Psoas muscle (tissue), 8 donors: ENCODE measurements around the gene ADAMTS3. TPM values are rescaled to one million over a fixed set of nuclear protein-coding genes. Genes with fewer than 3 reads are reported as not detected.

Experiments
- ATAC-seq, 4 donors: fragments of 200-7000 bp; cut with Tn5 transposase; one replicate each; pipeline ENCODE4 v1.9.1; 2020; ENCODE audit warnings: moderate library complexity in 3 of 4, mild to moderate bottlenecking in 2 of 4
- DNase-seq, 2 donors: peaks; one replicate each; pipeline ENCODE4 v3.0.0-alpha.2; 2020
- H3K27ac ChIP-seq: fragments of 200-600 bp; one replicate; pipeline ENCODE4 v1.8.0; 2022
- H3K27me3 ChIP-seq, 3 donors: fragments of 200-600 bp in 1 of 3; one replicate each; pipeline versions ENCODE4 v1.6.1 to v1.8.0; 2013 to 2022; ENCODE audit warnings: low read length in 2 of 3, mild to moderate bottlenecking in 2 of 3, moderate library complexity in 1 of 3; ENCODE audit not compliant: insufficient read depth in 3 of 3
- H3K36me3 ChIP-seq, 2 donors: fragments of 200-600 bp in 1 of 2; one replicate each; pipeline versions ENCODE4 v1.6.1 to v1.8.0; 2013 to 2022; ENCODE audit warnings: low read depth in 1 of 2, mild to moderate bottlenecking in 1 of 2, moderate library complexity in 1 of 2; ENCODE audit not compliant: insufficient read depth in 1 of 2
- H3K4me1 ChIP-seq: fragments of 200-600 bp; one replicate; pipeline ENCODE4 v1.8.0; 2022
- H3K4me3 ChIP-seq: fragments of 200-600 bp; one replicate; pipeline ENCODE4 v1.8.0; 2022; ENCODE audit warnings: mild to moderate bottlenecking
- H3K9me3 ChIP-seq: fragments of 200-600 bp; one replicate; pipeline ENCODE4 v1.8.0; 2022
- WGBS, 3 donors: extraction: QIAGEN DNeasy Blood & Tissue Kit; methylation state at CpG; one replicate each; pipeline versions ENCODE4 v1.1.6 to v1.1.7; 2013; 5-methylcytosine and 5-hydroxymethylcytosine counted together
- intact Hi-C, 2 donors: fragments of 100-400 bp; cut with DNase I; formaldehyde crosslinking; loops; one replicate each; pipeline versions ENCODE4 v1.11.0 to v1.14.2; 2022
- polyA plus RNA-seq, 3 donors: library from polyadenylated mRNA; stranded (reverse); fragments of 200-250 nt; gene quantifications; one replicate each; pipeline ENCODE4 v1.2.3, GENCODE V29; 2013
- total RNA-seq, 4 donors: library from RNA; stranded (reverse); fragmentation: NEBNext Ultra II Directional in 2 of 4; extraction: Animal tissue kit (Norgen Biotek cat#: 25700) in 2 of 4; gene quantifications; one replicate each; pipeline versions ENCODE4 v1.2.1 to v1.2.4, GENCODE V29; 2021 to 2023
- TF ChIP-seq, protein P1 (sequence below): fragments of 200-600 bp; IDR thresholded peaks from one replicate; pipeline ENCODE4 v1.8.0; 2022; ENCODE audit warnings: antibody characterized with exemption
- donor health status: healthy with polysubstance abuse.
- donor health status: DM: no; HTN: no; CAD: no; lungs with moderate emphysema.
- donor health status: Bipolar disorder and iron deficiency.
- donor health status: healthy.
- donor health status: DM: yes; HTN: yes; CAD: no.
- donor health status: DM: no; HTN: no; CAD: no.
- donor health status: DM: no; HTN: no; CAD: no.
- donor health status: DM: yes; HTN: yes; CAD: no.

The ADAMTS3 gene
- total and polyA plus RNA-seq, 7 donors, result 0.01 to 0.89 (median 0.13) TPM

DNA sequence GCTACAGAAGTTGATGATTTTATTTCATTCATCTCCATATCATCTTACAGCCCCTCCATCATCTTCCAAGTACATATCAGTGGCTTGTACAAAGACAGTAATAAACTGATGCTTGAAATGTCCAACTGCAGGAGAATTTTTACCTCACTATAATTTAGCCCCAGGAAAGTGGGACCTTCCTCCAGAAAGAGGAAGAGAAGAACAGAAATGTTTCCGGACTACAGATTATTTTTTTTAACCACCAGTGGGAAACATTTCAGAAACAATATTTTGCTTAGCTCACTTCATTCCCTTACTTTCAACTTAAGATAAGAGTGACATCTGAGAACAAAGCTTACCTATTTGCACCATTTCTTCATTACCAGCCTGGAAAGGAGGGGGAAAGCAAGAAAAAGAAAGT is 2.0 kb downstream of the ADAMTS3 start:
- no peak for ATAC-seq
- Histone ChIP-seq H3K4me1 (no peaks in the 10 kb centered on the region), H3K9me3 (no peaks in the 10 kb centered on the region), H3K36me3 (no peaks in the 10 kb centered on the region), H3K27ac (no peak overlapping the region), H3K27me3 (peaks cover 0 to 6% (median 2%) of the 10 kb centered on the region in 3 donors), H3K4me3 (peak overlapping the region; percentile 59)
- TF ChIP-seq, protein P1, sequence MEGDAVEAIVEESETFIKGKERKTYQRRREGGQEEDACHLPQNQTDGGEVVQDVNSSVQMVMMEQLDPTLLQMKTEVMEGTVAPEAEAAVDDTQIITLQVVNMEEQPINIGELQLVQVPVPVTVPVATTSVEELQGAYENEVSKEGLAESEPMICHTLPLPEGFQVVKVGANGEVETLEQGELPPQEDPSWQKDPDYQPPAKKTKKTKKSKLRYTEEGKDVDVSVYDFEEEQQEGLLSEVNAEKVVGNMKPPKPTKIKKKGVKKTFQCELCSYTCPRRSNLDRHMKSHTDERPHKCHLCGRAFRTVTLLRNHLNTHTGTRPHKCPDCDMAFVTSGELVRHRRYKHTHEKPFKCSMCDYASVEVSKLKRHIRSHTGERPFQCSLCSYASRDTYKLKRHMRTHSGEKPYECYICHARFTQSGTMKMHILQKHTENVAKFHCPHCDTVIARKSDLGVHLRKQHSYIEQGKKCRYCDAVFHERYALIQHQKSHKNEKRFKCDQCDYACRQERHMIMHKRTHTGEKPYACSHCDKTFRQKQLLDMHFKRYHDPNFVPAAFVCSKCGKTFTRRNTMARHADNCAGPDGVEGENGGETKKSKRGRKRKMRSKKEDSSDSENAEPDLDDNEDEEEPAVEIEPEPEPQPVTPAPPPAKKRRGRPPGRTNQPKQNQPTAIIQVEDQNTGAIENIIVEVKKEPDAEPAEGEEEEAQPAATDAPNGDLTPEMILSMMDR, result no peak
- intact Hi-C loops, result no loop called here
- no peak for DNase-seq
- 55 to 65% (median 59%) methylated on average over 1 of the region's 1 CpG for WGBS, 3 donors

- no peaks in the 10 kb centered on the region for H3K9me3 ChIP-seq
- no peaks in the 10 kb centered on the region for H3K36me3 ChIP-seq
- ATAC-seq (no peak), DNase-seq (no peak)
- H3K27me3 ChIP-seq, result peaks cover 0 to 6% (median 2%) of the 10 kb centered on the region in 3 donors
- H3K4me3 ChIP-seq, result no peak overlapping the region
- TF ChIP-seq, protein P1, result no peak
- no peaks in the 10 kb centered on the region for H3K4me1 ChIP-seq
- 82 to 86% (median 83%) methylated on average over 2 of the region's 2 CpGs for WGBS, 3 donors
- intact Hi-C loops, result no loop called here
- no peak overlapping the region for H3K27ac ChIP-seq
Measured at GRCh38 chr4:72566464-72566972, 2.5 kb downstream of the ADAMTS3 start.

- ATAC-seq, result no peak
- no peaks in the 10 kb centered on the region for H3K4me1 ChIP-seq
- H3K36me3 ChIP-seq, result no peaks in the 10 kb centered on the region
- H3K9me3 ChIP-seq, result no peaks in the 10 kb centered on the region
- intact Hi-C loops, result no loop called here
- TF ChIP-seq, protein P1, result no peak
- no peak overlapping the region for H3K4me3 ChIP-seq
- 63 to 64% (median 64%) methylated on average over 2 of the region's 2 CpGs for WGBS, 3 donors
- H3K27ac ChIP-seq, result no peak overlapping the region
- no peak for DNase-seq
- peaks cover 0 to 6% (median 2%) of the 10 kb centered on the region in 3 donors for H3K27me3 ChIP-seq
Measured at GRCh38 chr4:72564789-72565188, 4.2 kb downstream of the ADAMTS3 start.

GRCh38 chr4:72564184-72564583 is 4.8 kb downstream of the ADAMTS3 start:
- intact Hi-C loops, result no loop called here
- Histone ChIP-seq H3K4me1 (no peaks in the 10 kb centered on the region), H3K4me3 (no peak overlapping the region), H3K27me3 (peaks cover 0 to 6% (median 2%) of the 10 kb centered on the region in 3 donors), H3K9me3 (no peaks in the 10 kb centered on the region), H3K36me3 (no peaks in the 10 kb centered on the region), H3K27ac (no peak overlapping the region)
- ATAC-seq (no peak), DNase-seq (no peak)
- WGBS, 3 donors, result 86 to 88% (median 86%) methylated on average over 1 of the region's 1 CpG
- TF ChIP-seq, protein P1, result no peak

GRCh38 chr4:72558655-72559054 is 10.4 kb downstream of the ADAMTS3 start:
- Histone ChIP-seq H3K36me3 (no peaks in the 10 kb centered on the region), H3K27ac (no peak overlapping the region), H3K4me3 (no peak overlapping the region), H3K9me3 (no peaks in the 10 kb centered on the region), H3K27me3 (no peaks in the 10 kb centered on the region), H3K4me1 (no peaks in the 10 kb centered on the region)
- intact Hi-C loops, result no loop called here
- 75 to 96% (median 87%) methylated on average over 1 of the region's 1 CpG for WGBS, 3 donors
- TF ChIP-seq, protein P1, result no peak
- DNase-seq (no peak), ATAC-seq (no peak)
